ENCODE measurements around the gene ANKRD23.
"Not testable (repeated sequence)": the region's sequence is repeated elsewhere in the genome, so short reads cannot be mapped to it uniquely, and the experiment has no call there.

The ANKRD23 gene

DNA sequence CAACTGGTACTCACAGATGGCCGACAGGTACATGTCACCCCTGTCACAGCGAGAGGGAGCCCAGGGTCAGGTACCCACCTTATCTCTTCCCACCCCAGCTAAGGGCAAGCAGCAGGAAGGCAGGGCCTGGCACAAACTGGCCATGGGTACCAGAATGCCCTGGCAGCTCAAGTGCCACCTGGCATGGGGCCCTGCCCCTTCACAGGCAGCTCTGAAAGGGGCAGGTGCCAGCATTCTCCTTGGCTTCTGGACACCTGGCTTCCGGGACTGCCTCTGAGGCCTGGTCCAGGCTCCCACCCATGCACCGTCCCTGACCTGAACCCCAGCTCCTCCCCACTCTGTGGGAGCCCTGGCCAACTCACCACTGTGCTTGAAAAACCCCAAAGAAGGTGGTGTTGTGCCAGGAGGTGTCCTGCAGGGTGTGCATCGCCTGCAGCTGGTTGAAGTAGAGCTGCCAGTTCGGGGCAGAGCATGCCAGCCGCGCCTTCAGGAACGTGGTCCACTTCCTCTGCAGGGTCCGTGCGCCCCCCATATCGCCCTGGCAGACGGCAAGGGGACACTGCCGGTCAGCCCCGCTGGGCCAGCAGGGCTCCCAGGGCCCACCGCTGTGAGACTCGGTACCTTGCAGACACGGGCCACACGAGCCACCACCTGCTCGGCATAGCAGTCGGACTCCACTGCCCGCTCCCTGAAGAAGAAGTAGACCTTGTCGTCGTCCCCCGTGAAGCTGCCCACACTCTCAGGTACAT is 20.7 kb upstream of the ANKRD23 start:
- Histone ChIP-seq H3K4me2 (ENCODE audit: low read length) (no peak overlapping the region), H3K4me1 (ENCODE audit: low read length) (peaks cover 5% of the 10 kb centered on the region), H3K27me3 (ENCODE audit: low read depth, low read length) (no peaks in the 10 kb centered on the region), H3K27ac (ENCODE audit: low read length) (no peak overlapping the region), H3K79me2 (ENCODE audit: low read length) (peaks cover 21% of the 10 kb centered on the region), H3K9ac (ENCODE audit: low read length) (no peak overlapping the region), H3K36me3 (replicated peaks; ENCODE audit: low read depth, low read length) (peaks cover 16% of the 10 kb centered on the region), H2AFZ (ENCODE audit: low read depth, low read length) (no peak overlapping the region), H4K20me1 (ENCODE audit: insufficient read depth, low read length) (no peaks in the 10 kb centered on the region), H3K4me3 (ENCODE audit: low read length) (no peak overlapping the region), H3K9me3 (ENCODE audit: insufficient read depth, low read length) (no peaks in the 10 kb centered on the region)
- TF ChIP-seq EZH2phosphoT487 (IDR thresholded peaks at IDR 0.05; ENCODE audit: low read depth) (no peak), CTCF (IDR thresholded peaks at IDR 0.05; ENCODE audit: low read depth, low read length) (no peak)

GRCh38 chr2:96863575-96864342 is 19.9 kb upstream of the ANKRD23 start:
- no peaks in the 10 kb centered on the region for H4K20me1 ChIP-seq (ENCODE audit: insufficient read depth, low read length)
- H3K4me3 ChIP-seq (ENCODE audit: low read length): no peak overlapping the region
- H3K27ac ChIP-seq (ENCODE audit: low read length): no peak overlapping the region
- H3K4me2 ChIP-seq (ENCODE audit: low read length): no peak overlapping the region
- H2AFZ ChIP-seq (ENCODE audit: low read depth, low read length): no peak overlapping the region
- TF ChIP-seq EZH2phosphoT487 (IDR thresholded peaks at IDR 0.05; ENCODE audit: low read depth): no peak
- peaks cover 21% of the 10 kb centered on the region for H3K79me2 ChIP-seq (ENCODE audit: low read length)
- H3K36me3 ChIP-seq (replicated peaks; ENCODE audit: low read depth, low read length): peaks cover 16% of the 10 kb centered on the region
- H3K9ac ChIP-seq (ENCODE audit: low read length): no peak overlapping the region
- peaks cover 6% of the 10 kb centered on the region for H3K4me1 ChIP-seq (ENCODE audit: low read length)
- no peaks in the 10 kb centered on the region for H3K9me3 ChIP-seq (ENCODE audit: insufficient read depth, low read length)
- no peaks in the 10 kb centered on the region for H3K27me3 ChIP-seq (ENCODE audit: low read depth, low read length)

DNA sequence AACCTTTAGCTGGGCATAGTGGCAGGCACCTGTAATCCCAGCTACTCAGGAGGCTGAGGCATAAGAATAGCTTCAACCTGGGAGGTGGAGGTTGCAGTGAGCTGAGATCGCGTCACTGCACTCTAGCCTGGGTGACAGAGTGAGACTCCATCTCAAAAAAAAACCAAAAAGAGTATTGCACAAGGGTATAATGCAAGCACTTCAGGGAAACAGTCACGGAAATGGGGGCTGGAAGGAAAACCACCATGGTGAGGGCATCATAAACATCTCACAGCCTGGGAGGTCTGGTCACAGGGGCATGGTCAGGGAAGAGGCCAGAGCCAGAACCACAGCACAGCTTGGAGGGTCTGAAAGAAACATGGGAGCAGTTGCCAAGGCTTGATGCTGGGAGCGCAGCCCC is 19.2 kb upstream of the ANKRD23 start:
- peaks cover 16% of the 10 kb centered on the region for H3K36me3 ChIP-seq (replicated peaks; ENCODE audit: low read depth, low read length)
- H3K4me2 ChIP-seq (ENCODE audit: low read length): not testable (repeated sequence)

DNA sequence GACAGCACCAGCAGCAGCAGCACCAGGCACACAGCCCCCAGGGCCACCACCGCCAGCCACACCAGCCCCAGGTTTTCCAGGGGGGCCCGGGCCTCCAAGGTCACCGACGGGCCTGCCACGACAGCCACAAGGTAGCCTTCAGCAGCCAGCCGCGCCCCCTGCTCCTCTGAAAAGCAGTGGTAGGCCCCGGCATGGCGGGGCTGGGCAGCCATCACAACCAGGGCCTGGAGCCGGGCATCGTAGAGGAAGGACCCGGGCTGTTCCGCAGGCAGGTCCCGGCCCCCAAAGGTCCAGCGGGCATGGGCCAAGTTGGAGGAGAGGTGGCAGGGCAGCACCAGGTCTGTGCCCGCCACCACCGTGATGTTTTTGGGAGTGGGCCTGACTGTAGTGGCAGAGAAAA is 17.3 kb upstream of the ANKRD23 start:
- Histone ChIP-seq H3K4me1 (ENCODE audit: low read length) (peaks cover 10% of the 10 kb centered on the region), H3K4me2 (ENCODE audit: low read length) (no peak overlapping the region), H3K79me2 (ENCODE audit: low read length) (peaks cover 18% of the 10 kb centered on the region), H3K9ac (ENCODE audit: low read length) (no peak overlapping the region), H3K4me3 (ENCODE audit: low read length) (no peak overlapping the region), H3K36me3 (replicated peaks; ENCODE audit: low read depth, low read length) (peaks cover 16% of the 10 kb centered on the region), H4K20me1 (ENCODE audit: insufficient read depth, low read length) (peaks cover 3% of the 10 kb centered on the region; the same call in 1 of the 2 replicates), H2AFZ (ENCODE audit: low read depth, low read length) (no peak overlapping the region), H3K9me3 (ENCODE audit: insufficient read depth, low read length) (no peaks in the 10 kb centered on the region), H3K27ac (ENCODE audit: low read length) (no peak overlapping the region), H3K27me3 (ENCODE audit: low read depth, low read length) (no peaks in the 10 kb centered on the region)
- TF ChIP-seq EZH2phosphoT487 (IDR thresholded peaks at IDR 0.05; ENCODE audit: low read depth) (no peak), CTCF (IDR thresholded peaks at IDR 0.05; ENCODE audit: low read depth, low read length) (no peak)

More for the DNA sequence above, 19.2 kb upstream of the ANKRD23 start:
- not testable (repeated sequence) for H4K20me1 ChIP-seq (ENCODE audit: insufficient read depth, low read length); H3K27ac ChIP-seq (ENCODE audit: low read length); H3K9me3 ChIP-seq (ENCODE audit: insufficient read depth, low read length); H3K4me1 ChIP-seq (ENCODE audit: low read length); H3K4me3 ChIP-seq (ENCODE audit: low read length); H3K27me3 ChIP-seq (ENCODE audit: low read depth, low read length); H2AFZ ChIP-seq (ENCODE audit: low read depth, low read length); H3K9ac ChIP-seq (ENCODE audit: low read length)
- peaks cover 17% of the 10 kb centered on the region for H3K79me2 ChIP-seq (ENCODE audit: low read length)
